ENCODE measurements around the gene PAIP2.
"Not testable (repeated sequence)": the region's sequence is repeated elsewhere in the genome, so short reads cannot be mapped to it uniquely, and the experiment has no call there.

The PAIP2 gene, protein sequence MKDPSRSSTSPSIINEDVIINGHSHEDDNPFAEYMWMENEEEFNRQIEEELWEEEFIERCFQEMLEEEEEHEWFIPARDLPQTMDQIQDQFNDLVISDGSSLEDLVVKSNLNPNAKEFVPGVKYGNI

DNA sequence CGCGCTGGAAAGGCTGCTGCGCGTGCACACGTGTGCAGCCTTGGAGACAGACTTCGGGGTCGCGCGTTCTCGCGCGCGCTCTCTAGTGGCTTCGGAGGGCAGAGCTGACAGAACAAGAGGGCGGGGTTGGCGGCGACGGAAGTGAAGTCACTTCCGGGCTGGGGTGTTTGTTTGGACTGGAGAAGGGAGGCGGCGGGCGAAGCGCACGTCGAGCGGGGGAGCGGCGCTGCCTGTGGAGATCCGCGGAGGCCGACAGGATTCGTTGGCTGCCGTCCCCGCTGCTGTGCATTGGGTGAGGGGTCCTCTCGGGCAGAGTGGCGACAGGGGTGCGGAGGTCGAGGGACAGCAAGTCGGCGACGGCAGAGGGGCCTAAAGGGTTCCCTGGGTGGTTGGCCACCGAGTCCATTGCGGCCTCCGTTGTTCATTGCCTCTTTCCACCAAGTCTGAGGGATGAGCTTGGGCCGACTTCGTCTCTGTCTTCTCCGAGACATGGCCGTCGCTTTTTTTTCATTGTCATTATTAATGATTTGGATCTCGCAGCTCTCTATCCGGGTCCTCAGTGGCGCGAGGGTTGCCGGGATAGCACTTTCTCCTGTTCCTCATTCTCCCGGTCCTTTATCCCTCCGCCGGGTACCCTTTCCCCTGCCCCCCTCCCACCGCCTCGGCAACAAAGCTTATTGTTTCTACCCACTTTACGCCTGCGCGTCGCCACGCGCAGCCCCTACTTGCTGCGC, at the start of gene PAIP2:
Gene PAIP2, plus strand, starts transcription at position 166 of the 734 bp plus-strand sequence. CDS start 21,931 bp downstream, outside the sequence.
- DNase-seq (ENCODE audit: low spot score) = peak; percentile 97

DNA sequence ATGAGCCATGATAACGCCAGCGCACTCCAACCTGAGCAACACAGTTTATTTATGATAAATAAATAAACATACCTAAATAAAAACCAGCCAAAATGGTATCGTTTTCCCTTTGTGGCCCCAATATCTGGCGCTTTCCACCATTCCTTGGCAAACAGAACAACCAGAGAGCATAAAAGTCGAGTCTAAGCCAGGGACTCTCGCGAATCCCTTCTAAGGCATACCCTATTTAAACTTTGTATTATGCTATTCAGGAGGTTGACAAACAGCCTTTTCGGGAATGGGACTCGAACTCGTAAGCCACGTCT, 48.5 kb upstream of the PAIP2 start:
- no peak for DNase-seq (ENCODE audit: low spot score)

DNA sequence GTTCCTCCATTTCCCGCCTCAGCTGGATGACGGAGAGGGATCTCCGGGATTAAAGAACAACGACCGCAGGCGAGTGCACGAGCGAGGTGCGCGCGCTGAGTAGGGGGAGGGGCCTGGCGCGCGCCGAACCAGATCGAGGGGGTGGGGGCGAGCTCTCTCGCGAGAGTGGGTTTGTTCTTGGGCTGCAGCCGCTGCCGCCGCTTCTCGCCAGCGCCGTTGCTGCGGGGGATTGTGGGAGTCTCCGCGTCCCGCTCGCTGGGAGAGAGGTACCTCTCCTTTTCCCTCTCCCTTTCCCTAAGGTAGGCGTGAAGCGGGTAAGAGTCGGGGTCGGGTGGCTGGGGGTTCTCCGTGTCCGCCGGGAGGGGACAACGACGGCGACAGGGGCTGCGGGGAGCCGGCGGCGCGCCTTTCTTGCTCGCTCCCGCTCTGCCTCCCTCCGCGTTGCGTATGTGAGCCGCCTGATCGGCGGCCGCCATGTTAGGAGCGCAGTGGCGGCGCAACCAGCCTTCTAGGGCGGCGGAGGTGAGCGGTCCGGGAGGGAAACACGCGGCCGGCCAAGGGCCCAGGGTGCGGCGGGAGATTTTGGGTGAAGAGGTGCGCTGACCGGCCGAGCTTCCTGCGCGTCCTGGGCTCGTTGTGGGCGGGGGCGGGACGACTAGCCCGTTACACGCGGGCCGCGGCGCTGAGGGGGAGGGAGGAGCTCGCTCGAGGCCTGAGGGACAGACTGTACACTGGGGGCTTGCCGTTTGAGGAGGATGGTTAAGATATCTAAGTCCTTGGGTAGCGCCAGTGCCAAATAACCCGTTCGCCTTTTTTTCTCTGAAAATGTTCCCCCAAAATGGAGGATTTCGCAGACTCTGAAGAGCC, 47.9 kb upstream of the PAIP2 start, which contains the start of gene MATR3:
Gene MATR3, plus strand, starts transcription at position 234 of the 867 bp plus-strand sequence. CDS start 13,676 bp downstream, outside the sequence.
- peak; percentile 99 for DNase-seq (ENCODE audit: low spot score)

DNA sequence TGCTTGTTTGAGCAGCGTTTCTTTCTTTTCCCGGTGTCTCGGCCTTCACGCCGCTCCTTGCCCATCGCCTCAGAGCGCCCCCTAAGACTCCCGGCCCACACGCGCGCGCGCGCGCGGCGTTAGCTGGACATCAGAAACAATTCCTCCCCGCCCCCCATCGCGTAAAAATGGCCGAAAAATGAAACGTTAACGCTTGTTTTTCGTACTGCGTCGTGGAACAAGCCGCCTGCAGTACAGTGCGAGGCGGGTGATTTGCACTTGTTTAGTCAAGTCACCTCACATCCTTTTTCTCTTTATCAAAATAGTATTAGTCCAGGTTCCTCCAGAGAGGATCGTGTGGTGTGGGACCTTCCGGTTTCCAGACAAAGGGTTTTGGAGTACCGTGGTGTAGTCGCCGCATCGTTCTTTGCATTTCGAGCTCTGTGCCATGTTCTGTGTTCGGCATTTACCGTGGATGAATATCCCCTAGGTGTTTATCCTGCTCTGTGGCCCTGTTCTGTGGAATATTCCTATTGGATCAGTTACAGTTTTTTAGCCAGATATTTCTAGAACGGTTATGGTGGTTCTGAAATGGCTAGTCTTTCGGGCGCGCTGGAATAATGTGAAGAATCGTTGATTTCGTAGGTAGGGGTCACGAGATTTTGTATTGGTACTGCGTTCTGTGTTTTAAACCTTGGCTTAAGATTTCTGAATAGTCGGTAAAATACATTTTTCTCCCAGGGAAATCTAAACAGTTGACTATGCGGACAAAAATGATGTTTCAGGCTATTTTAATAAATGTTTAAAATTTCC, 47.1 kb upstream of the PAIP2 start:
- DNase-seq (ENCODE audit: low spot score) = peak; percentile 71

DNA sequence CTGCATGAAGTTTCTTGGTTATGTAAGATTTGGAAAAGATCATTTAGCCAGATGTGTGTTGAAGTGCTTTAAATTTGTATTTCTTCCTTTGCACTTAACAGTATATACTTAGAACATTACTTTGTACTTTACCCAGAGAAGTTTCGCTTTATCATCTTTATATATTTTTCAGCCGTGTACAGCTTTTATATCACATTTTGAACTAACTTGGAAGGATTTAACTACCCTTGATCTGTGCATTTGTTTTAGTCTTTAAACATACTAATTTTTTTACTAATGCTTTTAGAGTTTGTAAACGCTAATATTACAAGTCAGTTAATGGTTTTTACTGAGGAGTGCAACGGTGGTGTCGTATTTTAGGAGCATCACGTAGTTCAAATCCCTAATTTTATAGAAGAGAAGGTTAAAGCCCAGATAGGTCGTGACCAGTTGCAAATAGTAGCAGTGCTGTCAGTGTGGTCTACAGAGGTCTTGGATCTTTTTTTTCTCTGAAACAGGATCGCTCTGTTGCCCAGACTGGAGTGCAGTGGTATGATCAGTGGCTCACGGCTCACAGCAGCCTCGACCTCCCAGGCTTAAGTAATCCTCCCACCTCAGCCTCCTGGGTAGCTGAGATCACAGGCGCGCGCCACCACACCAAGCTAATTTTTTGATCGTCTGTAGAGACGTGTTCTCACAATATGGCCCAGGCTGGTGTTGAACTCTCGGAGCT, 46.2 kb upstream of the PAIP2 start:
- no peak for DNase-seq (ENCODE audit: low spot score)

DNA sequence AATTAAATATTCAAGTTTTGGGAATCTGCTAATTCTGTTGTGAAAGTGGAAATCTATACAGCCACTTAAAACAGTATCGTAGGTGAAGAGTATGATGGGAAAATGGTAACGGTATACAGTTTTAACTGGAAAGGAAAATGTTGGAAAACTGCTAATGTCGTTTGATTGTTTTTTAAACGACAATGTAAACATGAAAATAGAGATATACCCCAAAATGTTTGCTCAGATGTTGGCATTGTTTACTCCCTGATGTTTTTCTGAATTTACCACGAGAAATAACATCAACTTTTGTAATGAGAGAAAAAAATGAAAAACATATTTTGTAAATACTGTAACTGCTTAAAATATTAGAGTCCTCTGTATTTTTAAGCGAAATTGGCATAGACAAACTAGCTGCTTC, 45.5 kb upstream of the PAIP2 start:
- no peak for DNase-seq (ENCODE audit: low spot score)

DNA sequence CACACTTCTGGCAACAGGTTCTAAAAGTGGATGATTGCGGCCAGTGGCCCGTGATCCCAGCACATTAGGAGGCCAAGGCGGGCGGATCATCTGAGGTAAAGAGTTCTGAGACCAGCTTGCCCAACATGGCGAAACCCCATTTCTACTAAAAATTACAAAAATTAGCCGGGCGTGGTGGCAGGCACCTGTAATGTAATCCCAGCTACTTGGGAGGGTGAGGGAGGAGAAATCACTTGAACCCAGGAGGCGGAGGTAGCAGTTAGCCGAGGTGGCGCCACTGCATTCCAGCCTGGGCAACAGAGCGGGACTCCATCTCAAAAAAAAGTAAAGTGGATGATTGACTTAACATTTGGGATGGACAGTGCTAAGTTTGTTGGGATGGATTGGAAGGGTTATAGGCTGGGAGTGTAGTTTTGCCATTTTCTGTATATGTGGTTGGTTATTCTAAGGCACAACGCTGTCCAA, 44.8 kb upstream of the PAIP2 start:
- DNase-seq (ENCODE audit: low spot score) = no peak

DNA sequence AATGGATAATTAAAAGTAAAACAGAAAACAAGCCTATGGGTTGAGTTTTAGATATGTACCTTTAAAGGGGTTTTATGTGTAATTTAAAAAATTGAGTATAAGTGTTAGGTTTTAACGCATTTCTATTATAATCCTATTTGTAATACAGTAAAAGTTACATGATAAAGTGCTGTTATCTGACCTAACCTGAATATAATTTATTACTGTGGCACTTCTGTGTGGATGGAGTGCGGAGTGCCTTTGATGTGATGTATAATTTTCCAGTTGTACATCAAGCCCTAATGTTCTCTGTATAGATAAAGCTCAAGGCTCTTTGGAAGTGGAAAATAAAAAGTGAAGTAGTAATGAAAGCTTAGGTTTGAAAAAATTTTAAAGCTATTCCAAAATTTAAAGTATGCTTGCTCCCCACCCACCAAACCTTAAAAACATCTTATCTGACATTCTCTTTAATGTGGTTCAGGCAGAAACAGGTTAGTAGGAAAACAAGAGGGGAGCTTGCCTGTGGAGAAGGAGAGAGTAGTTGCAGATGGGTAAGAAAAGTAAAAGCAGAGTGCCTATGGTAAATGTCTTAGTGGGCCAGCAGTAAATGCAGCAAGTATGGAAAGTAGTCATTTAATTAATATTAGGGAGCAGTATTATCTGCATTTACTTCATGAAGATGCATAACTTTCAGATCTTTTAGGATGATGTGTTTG, 44.1 kb upstream of the PAIP2 start:
- DNase-seq (ENCODE audit: low spot score) = no peak

DNA sequence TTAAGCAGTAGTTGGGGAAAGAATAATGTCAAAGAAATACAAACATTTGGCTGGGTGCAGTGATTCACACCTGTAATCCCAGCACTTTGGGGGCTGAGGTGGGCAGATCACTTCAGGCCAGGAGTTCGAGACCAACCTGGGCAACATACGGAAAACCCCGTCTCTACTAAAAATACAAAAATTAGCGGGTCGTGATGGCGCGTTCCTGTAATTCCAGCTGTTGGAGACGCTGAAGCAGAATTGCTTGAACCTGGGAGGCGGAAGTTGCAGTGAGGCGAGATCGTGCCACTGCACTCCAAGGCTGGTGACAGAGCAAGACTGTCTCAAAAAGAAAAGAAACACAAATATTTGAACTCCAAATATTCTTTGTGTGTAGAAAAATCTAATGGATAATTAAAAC, 43.4 kb upstream of the PAIP2 start:
- DNase-seq (ENCODE audit: low spot score) = no peak

DNA sequence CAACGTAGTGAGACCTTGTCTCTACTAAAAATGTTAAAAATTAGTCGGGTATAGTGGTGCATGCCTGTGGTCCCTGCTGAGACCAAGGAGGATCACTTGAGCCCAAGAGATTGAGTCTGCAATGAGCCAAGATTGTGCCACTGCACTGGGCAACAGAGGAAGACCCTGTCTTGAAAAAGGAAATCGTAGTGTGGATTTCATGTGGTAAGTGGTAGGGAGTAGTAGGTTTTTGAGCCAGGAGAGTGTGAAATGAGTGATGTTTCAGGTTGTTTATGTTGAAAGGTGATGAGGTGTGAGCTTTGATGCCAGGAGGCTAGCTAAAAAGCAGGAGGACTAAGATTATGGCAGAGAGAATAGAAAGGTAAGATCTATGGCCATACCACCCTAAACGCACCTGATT, 42.2 kb upstream of the PAIP2 start:
- no peak for DNase-seq (ENCODE audit: low spot score)

DNA sequence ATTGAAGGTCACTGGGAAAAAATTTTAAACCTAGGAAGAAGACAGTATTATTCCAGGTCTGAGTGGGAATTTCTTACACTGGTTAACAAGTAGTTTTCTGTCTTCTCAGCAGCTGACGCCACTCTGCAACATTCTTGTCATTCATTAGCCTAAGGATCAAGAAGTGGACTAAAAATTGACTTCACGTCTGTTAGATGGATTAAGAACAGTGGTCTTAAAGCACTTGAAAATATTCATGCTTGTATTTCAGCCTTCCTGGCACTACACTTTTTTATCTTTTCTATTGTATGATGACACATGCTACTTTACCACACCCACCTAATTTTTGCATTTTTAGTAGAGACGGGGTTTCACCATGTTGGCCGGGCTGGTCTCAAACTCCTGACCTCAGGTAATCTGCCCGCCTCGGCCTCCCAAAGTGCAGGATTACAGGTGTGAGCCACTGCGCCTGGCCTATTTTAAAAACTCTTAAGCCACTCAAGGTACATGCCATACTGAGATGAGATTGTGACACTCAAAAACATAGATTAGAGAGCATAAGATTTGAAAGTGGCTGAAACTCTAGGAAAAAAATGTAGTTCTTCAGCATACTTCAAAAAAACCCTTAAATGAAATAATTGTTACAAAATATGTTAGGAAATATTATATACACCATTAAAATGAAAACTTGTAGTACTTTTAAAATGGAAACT, 39.7 kb upstream of the PAIP2 start:
- no peak for DNase-seq (ENCODE audit: low spot score)

DNA sequence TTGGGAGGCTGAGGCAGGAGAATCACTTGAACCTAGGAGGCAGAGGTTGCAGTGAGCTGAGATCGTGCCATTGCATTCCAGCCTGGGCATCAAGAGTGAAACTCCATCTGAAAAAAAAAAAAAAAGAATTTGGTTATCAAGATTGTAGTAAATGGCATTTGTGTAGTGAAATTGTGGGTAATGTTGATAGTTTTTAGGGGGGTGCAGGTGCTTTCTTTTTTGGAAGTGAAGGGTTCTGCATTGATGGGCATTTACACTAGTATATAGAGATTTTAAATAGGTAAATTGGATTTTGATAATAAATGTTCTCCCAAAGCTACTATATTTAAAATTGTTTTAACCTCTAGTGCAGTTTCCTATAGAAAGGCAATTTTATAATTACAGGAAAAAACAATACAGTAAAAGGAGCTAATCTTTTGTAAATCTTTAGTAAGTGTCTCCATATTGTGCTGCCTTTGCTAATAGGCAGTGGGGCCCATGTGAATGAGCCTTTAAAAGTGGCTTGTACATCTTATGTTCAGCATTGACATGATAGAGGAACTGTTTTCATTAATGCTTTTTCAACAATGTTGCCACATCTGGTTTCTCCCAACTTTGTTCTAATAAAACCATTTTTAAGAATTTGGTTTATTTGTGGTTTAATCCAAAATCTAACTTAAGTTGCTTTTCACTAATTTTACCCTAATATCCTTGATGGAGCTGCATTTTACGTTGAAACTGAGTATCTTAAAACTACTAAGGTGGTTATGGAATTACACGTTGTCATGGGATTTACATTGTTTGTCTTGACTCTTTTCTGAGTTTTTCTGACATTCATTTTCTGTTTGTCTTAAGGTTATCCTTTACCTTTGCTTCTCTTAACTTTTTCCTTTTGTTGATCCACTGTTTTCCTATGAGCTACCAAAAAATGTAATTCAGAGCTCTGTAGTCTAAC, 37.0 kb upstream of the PAIP2 start:
- no peak for DNase-seq (ENCODE audit: low spot score)

DNA sequence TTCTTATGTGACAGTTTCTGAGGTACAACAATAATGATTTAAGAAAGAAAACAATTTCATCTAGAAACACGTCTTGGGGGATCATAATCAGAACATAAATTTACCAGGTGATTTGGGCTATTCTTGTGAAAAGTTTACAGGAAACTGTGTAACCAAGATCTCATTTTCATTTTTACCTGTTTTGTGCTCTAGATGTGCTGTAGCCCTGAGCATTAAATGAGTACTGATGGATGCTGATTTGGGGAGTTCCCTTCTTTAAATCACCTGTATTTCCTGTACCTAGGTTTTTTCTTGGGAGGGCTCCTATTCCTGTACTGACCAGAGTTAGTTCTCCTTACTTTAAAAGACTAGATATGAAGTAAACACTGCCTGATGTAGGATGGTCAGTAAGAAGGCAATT, 35.5 kb upstream of the PAIP2 start:
- DNase-seq (ENCODE audit: low spot score) = no peak

DNA sequence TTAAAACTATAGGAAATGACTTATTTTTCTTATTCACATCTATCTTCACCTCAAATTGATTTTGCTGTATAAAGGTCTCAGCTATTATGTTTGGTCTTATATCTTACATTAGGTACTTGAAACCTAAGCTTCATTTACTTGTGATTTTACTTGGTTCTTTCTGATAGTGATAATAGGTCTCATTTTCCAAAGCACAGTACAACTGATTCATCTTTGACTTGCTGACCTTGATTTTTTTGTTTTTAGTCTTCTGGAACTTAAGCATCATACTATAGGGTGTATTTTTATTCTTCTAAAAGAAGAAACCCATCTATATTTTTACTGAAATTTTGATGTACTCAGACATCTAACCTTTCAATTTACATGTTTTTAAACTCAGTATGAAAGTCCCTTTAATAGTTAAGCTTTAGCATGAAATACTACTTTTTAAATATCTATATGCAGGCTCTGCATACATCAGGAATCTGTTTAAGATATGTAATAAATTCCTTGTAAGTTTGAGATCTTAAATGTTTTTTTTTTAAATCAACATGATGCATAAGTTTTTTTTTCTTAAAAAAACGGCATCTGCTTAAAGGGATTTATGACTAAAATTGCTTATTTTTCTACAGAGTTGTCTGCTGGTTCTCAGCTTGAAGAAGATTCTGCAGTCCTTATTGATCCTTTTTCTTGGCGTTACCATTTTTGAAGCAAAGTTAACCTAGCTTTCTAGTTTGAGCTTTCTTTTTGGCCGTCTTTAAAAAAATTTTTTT, 34.9 kb upstream of the PAIP2 start:
- no peak for DNase-seq (ENCODE audit: low spot score)

DNA sequence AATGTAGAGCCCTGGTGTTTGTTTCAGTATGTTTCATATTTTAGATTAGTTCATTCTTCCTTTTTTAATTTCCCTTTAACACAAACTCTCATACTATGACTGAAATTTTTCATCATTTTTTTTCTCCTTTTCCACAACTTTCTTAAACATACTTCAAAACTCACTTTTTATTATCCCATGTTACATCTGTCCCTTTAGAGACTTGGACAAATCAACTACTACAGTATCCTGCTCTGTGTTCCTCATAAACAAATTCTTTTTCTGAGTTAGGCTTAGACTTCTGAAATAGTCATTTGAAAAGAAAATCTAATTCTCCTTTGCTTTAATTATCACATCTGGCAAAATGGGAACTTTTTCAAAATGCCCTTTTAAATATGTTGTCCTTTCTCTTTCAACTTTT, 32.9 kb upstream of the PAIP2 start:
- DNase-seq (ENCODE audit: low spot score) = no peak

DNA sequence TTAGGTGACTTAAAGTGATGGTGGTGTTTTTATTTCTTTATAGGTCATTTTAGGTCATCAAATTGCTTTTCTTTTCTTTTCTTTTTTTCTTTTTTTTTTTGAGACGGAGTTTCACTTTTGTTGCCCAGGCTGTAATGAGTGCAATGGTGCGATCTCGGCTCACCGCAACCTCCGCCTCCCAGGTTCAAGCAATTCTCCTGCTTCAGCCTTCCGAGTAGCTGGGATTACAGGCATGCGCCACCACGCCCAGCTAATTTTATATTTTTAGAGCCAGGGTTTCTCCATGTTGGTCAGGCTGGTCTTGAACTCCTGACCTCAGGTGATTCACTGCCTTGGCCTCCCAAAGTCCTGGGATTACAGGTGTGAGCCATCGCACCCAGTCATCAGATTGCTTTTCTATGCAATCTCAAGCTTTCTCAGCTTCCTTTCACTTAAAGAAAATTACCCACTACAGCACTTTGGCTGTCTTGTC, 30.9 kb upstream of the PAIP2 start:
- DNase-seq (ENCODE audit: low spot score) = not testable (repeated sequence)

DNA sequence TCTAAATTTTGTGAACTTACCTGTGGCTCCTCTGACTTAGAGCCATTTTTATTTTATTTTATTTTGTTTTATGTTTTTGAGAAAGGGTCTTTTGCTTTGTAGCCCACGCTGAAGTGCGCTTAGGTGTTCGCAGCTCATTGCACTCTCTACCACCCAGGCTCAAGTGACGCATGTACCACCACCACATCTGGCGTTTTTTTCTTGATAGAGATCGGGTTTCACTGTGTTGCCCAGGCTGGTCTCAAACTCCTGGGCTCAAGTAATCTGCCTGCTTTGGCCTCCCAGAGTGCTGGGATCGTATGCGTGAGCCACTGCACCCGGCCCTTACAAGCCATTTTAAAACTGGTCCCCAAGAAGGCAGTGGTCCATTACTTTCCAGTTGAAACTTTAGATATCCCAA, 29.6 kb upstream of the PAIP2 start:
- DNase-seq (ENCODE audit: low spot score) = no peak

DNA sequence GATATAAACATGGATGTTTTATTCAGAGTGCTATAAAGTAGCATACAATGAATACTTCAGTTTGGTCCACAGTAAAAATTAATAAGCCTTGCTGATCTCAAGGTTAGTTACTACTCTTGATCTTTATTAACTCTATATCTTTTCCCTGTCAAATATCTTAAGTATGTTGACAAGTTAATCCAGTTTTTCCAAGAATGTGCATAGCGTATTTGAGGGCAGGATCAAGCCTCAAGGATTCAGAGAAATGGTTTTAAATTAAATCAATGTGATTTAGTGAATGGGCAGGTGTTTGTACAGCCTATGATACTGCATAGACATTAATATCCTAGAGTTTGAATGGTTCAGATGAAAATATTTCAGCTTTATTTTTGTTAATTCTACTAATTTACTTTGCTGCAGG, 27.4 kb upstream of the PAIP2 start:
- DNase-seq (ENCODE audit: low spot score) = no peak

Data from AG20443 (cell line).